ENCODE data around the gene GCC1.

The GCC1 gene, protein sequence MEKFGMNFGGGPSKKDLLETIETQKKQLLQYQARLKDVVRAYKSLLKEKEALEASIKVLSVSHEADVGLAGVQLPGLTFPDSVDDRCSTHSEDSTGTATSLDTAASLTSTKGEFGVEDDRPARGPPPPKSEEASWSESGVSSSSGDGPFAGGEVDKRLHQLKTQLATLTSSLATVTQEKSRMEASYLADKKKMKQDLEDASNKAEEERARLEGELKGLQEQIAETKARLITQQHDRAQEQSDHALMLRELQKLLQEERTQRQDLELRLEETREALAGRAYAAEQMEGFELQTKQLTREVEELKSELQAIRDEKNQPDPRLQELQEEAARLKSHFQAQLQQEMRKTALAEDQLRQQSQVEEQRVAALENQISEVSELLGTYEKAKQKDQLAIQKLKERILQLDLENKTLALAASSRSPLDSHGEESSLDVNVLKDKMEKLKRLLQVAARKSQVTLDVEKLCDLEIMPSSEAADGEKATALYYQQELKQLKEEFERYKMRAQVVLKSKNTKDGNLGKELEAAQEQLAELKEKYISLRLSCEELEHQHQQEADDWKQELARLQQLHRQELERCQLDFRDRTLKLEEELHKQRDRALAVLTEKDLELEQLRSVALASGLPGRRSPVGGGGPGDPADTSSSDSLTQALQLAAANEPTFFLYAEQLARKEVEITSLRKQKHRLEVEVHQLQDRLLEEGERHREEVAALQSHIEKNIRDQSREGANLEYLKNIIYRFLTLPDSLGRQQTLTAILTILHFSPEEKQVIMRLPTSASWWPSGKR

DNA sequence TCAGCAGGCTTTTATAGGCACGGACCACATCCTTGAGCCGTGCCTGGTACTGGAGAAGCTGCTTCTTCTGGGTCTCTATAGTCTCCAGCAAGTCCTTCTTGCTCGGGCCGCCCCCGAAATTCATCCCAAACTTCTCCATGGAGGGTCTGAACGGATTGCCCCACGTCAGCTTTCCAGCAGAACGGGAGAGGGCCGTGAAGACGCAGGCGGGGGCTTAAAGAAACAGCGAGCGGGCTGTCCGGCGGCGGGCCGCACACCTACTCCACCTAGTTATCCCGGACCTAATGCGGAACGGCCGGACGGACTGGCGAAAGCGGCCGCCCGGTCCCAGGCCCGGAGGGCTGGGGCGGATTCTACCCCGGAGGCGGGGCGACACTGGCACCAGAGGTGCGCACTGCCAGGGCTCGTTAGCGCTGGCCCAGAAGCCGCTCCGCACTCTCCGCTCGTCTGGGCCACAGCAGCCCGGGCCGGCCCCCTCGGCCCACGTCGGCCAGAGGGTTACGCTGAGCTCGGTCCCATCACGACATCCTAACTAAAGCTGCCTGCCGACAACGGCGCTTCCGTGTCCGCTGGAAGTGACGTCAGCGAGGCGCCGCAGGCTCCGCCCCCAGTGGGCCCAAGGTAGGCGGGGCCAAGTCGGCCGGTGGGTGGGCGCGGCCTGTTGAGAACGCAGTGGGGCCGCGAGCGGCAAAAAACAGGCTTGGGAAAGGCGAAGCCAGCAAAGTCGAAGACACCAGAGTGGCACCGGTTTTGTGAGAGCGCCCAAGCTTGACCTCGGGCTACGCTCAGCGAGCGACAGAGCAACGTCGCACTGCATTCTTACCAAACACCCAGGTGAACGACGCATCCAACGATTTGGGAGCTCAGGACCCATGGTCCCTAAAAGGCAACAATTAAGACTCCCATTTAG is at the start of gene GCC1:
GCC1 (minus strand) TSS at position 553 of the 910 bp plus-strand sequence; CDS start at position 139, 414 bp downstream.
- Histone ChIP-seq H3K4me1 (ENCODE audit: control insufficient read depth, insufficient read depth, low read length) (peaks cover 72% of the 10 kb centered on the region), H3K27ac (ENCODE audit: low read length) (peak within 1 kb of the TSS; percentile 93), H3K27me3 (ENCODE audit: control insufficient read depth in 1 of 2, insufficient read depth in 2 of 2, low read length in 2 of 2) (no peaks in the 10 kb centered on the region), H3K9me3 (ENCODE audit: control insufficient read depth in 2 of 2, low read length in 2 of 2) (no peaks in the 10 kb centered on the region), H3K36me3 (ENCODE audit: control insufficient read depth in 2 of 2, insufficient read depth in 2 of 2, low read length in 2 of 2) (peaks cover 15 to 22% of the 10 kb centered on the region in 2 donors), H3K4me3 (ENCODE audit: low read length in 2 of 2) (peak within 1 kb of the TSS; percentile 88 to 93), H3K9ac (ENCODE audit: low read length in 2 of 2) (peak within 1 kb of the TSS; percentile 86 to 96)

DNA sequence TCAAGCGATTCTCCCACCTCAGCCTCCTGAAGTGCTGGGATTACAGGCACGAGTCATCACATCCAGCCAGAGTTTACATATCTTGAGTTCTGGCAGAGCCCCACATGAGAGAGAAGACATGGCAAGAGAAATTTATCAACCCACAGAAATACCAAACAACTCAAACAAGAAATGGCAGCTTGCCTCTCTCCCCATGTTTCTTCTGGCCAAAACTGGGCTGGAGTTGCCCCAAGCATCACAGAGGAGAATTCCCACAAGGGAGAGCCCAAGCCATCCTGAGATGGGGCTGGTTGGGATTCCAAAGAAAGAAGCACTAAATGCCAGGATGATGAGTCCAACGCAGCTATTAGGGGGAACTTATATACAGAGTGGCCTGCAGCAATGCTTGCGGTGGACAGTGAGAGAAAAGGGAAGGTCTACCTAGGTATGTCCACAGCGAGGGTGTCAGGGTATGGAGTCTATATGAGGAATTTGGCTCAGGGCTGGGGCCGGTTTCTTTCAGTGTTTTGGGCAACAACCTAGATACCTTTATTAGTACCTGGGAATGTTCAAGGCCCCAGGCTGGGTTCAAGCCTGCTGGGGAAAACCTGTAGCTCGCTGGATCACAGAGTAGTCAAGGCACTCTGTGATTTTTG is 47.0 kb upstream of the GCC1 start:
- H3K27ac ChIP-seq (ENCODE audit: low read length) = no peak overlapping the region
- no peaks in the 10 kb centered on the region for H3K9me3 ChIP-seq (ENCODE audit: control insufficient read depth in 2 of 2, low read length in 2 of 2)
- H3K4me3 ChIP-seq (ENCODE audit: low read length in 2 of 2) = no peak overlapping the region
- no peaks in the 10 kb centered on the region for H3K4me1 ChIP-seq (ENCODE audit: control insufficient read depth, insufficient read depth, low read length)
- H3K27me3 ChIP-seq (ENCODE audit: control insufficient read depth in 1 of 2, insufficient read depth in 2 of 2, low read length in 2 of 2) = peaks cover 0 to 3% of the 10 kb centered on the region in 2 donors
- H3K36me3 ChIP-seq (ENCODE audit: control insufficient read depth in 2 of 2, insufficient read depth in 2 of 2, low read length in 2 of 2) = no peaks in the 10 kb centered on the region
- H3K9ac ChIP-seq (ENCODE audit: low read length in 2 of 2) = no peak overlapping the region

DNA sequence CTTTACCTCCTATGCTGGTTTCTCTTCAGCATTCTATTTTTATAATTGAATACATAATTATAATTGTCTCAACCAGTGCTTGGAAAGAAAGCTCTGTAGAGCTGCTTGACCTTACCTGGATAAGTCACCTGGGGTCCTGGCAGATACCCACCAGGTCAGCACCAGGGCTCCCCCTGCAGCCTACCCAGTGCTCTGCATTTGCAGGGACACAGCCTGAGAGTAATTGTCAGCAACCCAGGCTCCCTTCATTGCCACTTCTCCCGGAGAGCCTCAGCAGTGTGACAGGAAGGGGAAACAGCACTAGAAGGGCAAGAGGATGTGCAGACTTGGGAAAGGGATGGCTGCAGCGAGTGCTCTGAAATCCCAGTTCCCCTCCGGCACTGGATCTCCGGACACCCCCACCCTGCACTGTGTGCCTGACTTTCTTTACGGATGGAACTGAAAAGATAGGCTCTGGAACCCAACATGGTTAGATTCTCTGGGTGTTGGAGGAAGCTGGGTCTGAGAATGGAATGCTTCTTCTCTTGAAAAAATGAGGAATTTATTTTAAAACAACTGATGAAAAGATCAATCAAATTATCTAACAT is 44.0 kb upstream of the GCC1 start:
- Histone ChIP-seq H3K27ac (ENCODE audit: low read length) (no peak overlapping the region), H3K4me3 (ENCODE audit: low read length in 2 of 2) (no peak overlapping the region), H3K4me1 (ENCODE audit: control insufficient read depth, insufficient read depth, low read length) (no peaks in the 10 kb centered on the region), H3K36me3 (ENCODE audit: control insufficient read depth in 2 of 2, insufficient read depth in 2 of 2, low read length in 2 of 2) (no peaks in the 10 kb centered on the region), H3K9ac (ENCODE audit: low read length in 2 of 2) (no peak overlapping the region), H3K9me3 (ENCODE audit: control insufficient read depth in 2 of 2, low read length in 2 of 2) (no peaks in the 10 kb centered on the region), H3K27me3 (ENCODE audit: control insufficient read depth in 1 of 2, insufficient read depth in 2 of 2, low read length in 2 of 2) (peaks cover 0 to 3% of the 10 kb centered on the region in 2 donors)

DNA sequence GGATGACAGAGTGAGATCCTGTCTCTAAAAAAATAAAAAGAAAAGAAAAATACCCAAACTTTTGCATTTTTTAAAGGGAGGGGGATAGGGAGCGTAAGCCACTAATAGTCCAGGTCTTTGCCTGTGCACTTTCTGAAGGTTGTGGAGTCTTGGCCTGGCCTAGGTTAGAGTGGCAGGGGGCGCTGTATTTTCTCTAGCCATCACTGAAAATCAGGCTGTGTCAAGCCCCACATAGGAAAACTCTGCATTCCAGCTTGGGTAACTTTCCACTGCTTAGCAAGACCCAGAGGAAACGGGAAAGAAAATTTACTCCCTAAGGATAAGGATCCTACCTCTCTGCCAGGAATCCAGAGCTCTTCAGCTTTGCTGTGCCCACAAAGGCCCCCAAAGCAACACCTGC is 43.0 kb upstream of the GCC1 start:
- no peak overlapping the region for H3K27ac ChIP-seq (ENCODE audit: low read length)
- no peak overlapping the region for H3K9ac ChIP-seq (ENCODE audit: low read length in 2 of 2)
- peaks cover 0 to 3% of the 10 kb centered on the region in 2 donors for H3K27me3 ChIP-seq (ENCODE audit: control insufficient read depth in 1 of 2, insufficient read depth in 2 of 2, low read length in 2 of 2)
- H3K36me3 ChIP-seq (ENCODE audit: control insufficient read depth in 2 of 2, insufficient read depth in 2 of 2, low read length in 2 of 2) = no peaks in the 10 kb centered on the region
- no peak overlapping the region for H3K4me3 ChIP-seq (ENCODE audit: low read length in 2 of 2)
- H3K9me3 ChIP-seq (ENCODE audit: control insufficient read depth in 2 of 2, low read length in 2 of 2) = no peaks in the 10 kb centered on the region
- no peaks in the 10 kb centered on the region for H3K4me1 ChIP-seq (ENCODE audit: control insufficient read depth, insufficient read depth, low read length)

DNA sequence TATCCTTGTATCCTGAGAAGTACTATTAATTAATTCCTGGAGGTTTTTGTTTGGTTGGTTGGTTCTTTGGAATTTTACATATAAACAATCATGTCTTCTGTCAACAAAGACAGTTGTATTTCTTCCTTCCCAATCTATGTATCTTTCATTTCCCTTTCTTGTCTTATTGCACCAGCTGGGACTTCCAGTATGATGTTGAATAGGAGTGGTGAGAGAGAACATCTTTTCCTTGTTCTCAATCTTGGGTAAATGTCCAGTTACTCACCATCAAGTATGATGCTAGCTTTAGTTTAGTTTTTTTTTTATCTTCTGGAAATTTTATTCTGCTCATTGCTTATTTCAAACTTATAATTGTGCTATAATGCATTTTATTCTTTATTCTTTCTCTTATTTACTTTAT is 39.9 kb upstream of the GCC1 start:
- H3K27ac ChIP-seq (ENCODE audit: low read length) = no peak overlapping the region
- peaks cover 3% of the 10 kb centered on the region in 2 donors for H3K27me3 ChIP-seq (ENCODE audit: control insufficient read depth in 1 of 2, insufficient read depth in 2 of 2, low read length in 2 of 2)
- no peaks in the 10 kb centered on the region for H3K36me3 ChIP-seq (ENCODE audit: control insufficient read depth in 2 of 2, insufficient read depth in 2 of 2, low read length in 2 of 2)
- no peaks in the 10 kb centered on the region for H3K9me3 ChIP-seq (ENCODE audit: control insufficient read depth in 2 of 2, low read length in 2 of 2)
- no peak overlapping the region for H3K9ac ChIP-seq (ENCODE audit: low read length in 2 of 2)
- no peak overlapping the region for H3K4me3 ChIP-seq (ENCODE audit: low read length in 2 of 2)
- H3K4me1 ChIP-seq (ENCODE audit: control insufficient read depth, insufficient read depth, low read length) = no peaks in the 10 kb centered on the region

DNA sequence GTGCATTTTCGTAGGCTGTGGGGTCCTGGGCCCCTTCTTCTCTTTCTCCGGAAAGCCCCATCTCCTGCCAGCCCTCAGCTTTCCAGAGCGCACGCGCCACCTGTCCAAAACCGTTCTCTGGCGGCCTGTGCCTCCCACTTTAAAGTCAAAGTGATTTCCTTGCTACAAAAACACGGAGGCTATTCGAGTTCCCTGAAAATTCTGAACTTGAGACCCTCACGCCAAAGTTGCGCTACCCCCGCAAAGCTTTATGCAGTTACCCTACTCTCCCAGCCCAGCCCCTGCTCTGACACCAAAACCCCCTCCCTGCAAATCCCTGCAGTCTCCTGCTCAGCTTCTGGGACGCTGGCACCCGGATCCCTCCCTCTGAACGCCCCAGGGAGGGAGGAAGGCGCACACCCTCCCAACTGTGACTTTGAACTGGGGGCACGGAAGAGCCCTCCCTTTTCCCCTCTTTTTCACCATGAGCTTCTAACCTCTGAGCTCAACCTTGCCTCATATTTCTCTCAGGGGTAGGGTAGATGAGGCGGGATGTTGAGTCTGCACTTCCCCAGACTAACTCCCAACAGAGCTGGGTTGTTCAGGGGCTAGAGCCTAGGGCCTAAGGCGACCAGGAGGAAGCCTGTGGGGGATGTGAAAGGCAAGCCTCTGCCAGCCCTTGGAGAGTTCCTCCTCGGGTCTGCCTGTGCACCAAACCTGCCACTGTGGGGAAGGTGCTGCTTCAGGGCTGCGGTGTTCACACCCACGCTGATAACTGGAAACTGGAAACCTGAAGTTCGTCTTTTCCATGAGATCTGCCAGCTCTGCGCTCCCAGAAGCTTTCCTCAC is 35.2 kb upstream of the GCC1 start:
- Histone ChIP-seq H3K27me3 (ENCODE audit: control insufficient read depth in 1 of 2, insufficient read depth in 2 of 2, low read length in 2 of 2) (peaks cover 13 to 19% of the 10 kb centered on the region in 2 donors), H3K4me3 (ENCODE audit: low read length in 2 of 2) (no peak overlapping the region), H3K36me3 (ENCODE audit: control insufficient read depth in 2 of 2, insufficient read depth in 2 of 2, low read length in 2 of 2) (no peaks in the 10 kb centered on the region), H3K27ac (ENCODE audit: low read length) (no peak overlapping the region), H3K9ac (ENCODE audit: low read length in 2 of 2) (no peak overlapping the region), H3K4me1 (ENCODE audit: control insufficient read depth, insufficient read depth, low read length) (no peaks in the 10 kb centered on the region), H3K9me3 (ENCODE audit: control insufficient read depth in 2 of 2, low read length in 2 of 2) (no peaks in the 10 kb centered on the region)

DNA sequence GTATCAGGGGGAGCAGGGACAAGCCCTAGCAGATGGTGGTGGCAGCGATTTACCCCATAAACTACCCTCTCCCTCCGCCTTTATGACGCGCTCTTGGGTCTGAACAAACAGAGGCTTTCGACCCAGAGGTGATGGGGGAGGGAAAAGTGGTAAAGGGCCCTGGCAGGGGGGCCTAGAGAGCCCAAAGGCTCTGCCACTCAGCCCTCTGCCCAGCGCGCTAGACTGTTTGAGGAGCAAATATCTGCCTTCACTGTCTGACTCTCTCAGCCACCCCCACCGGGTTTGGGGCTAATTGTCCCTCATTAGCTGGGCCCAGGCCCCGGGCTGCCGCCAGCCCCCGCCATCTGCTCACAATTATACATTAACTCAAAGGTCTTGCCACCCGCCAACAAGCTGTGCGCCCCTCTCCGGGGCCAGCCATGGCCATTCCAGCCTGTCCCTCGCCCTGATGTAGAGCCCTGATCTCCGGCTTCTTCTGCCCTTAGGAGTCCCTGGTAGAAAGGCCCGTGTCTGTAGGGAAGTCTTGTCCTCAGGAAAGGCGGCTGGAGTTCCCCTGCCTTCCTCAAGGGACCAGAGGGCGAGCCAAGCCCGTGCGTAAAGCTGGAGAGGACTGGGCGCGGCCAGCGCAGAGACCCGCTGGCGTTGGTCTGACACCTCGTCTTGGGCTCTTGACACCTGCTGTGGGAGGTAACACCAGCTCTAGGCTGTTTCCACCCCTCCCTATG is 34.4 kb upstream of the GCC1 start:
- Histone ChIP-seq H3K4me3 (ENCODE audit: low read length in 2 of 2) (no peak overlapping the region), H3K27me3 (ENCODE audit: control insufficient read depth in 1 of 2, insufficient read depth in 2 of 2, low read length in 2 of 2) (peaks cover 17 to 23% of the 10 kb centered on the region in 2 donors)

DNA sequence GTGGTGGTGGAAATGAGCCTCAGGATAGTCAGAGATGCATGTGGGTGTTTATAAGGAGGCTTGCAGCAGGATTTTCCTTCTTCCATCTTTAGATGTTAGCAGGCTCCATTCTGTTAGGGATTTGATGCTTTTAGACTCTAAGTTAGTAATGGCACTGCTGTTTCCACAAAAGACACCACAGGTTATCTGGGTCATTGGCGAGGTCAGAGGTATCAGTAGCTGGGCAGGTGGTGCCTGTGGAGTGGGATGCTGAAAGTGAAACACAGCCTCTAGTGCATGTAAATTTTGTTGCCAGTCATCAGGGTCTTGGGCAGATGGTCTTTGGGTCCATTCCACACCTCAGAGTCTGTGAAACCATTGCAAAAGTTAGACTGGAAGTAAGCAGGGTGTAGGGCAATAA is 33.4 kb upstream of the GCC1 start:
- Histone ChIP-seq H3K9ac (ENCODE audit: low read length in 2 of 2) (no peak overlapping the region), H3K27ac (ENCODE audit: low read length) (no peak overlapping the region), H3K4me3 (ENCODE audit: low read length in 2 of 2) (no peak overlapping the region), H3K4me1 (ENCODE audit: control insufficient read depth, insufficient read depth, low read length) (no peaks in the 10 kb centered on the region), H3K9me3 (ENCODE audit: control insufficient read depth in 2 of 2, low read length in 2 of 2) (no peaks in the 10 kb centered on the region), H3K27me3 (ENCODE audit: control insufficient read depth in 1 of 2, insufficient read depth in 2 of 2, low read length in 2 of 2) (peaks cover 21 to 23% of the 10 kb centered on the region in 2 donors), H3K36me3 (ENCODE audit: control insufficient read depth in 2 of 2, insufficient read depth in 2 of 2, low read length in 2 of 2) (no peaks in the 10 kb centered on the region)

More for the DNA sequence above, 34.4 kb upstream of the GCC1 start:
- Histone ChIP-seq H3K9me3 (ENCODE audit: control insufficient read depth in 2 of 2, low read length in 2 of 2) (no peaks in the 10 kb centered on the region), H3K9ac (ENCODE audit: low read length in 2 of 2) (no peak overlapping the region), H3K4me1 (ENCODE audit: control insufficient read depth, insufficient read depth, low read length) (no peaks in the 10 kb centered on the region), H3K36me3 (ENCODE audit: control insufficient read depth in 2 of 2, insufficient read depth in 2 of 2, low read length in 2 of 2) (no peaks in the 10 kb centered on the region), H3K27ac (ENCODE audit: low read length) (no peak overlapping the region)

DNA sequence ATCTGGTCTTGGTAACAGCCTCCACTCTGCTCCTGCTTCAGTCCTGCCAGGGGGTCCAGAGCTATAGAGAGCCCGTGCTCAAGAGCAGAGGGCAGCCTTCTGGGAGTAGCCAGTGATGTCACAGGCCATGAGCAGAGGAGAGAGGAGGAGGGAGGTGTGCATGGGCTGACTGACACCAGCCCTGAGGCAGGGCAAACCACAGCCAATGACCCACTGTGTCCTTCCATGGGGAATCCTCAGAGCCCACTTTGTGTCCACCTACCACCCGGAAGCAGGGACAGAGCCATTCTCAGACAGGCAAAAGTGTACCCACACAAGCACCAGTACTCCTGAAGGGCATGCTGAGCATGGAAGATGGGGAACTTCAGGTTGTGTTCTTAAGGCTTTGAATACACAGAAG is 32.6 kb upstream of the GCC1 start, which contains the start of gene PAX4:
PAX4 (minus strand) TSS at position 101 of the 400 bp plus-strand sequence. CDS start 2,214 bp downstream, outside the sequence.
- no peaks in the 10 kb centered on the region for H3K36me3 ChIP-seq (ENCODE audit: control insufficient read depth in 2 of 2, insufficient read depth in 2 of 2, low read length in 2 of 2)
- H3K4me1 ChIP-seq (ENCODE audit: control insufficient read depth, insufficient read depth, low read length) = no peaks in the 10 kb centered on the region
- H3K9ac ChIP-seq (ENCODE audit: low read length in 2 of 2) = no peak within 1 kb of the TSS
- H3K27me3 ChIP-seq (ENCODE audit: control insufficient read depth in 1 of 2, insufficient read depth in 2 of 2, low read length in 2 of 2) = peaks cover 22 to 23% of the 10 kb centered on the region in 2 donors
- H3K4me3 ChIP-seq (ENCODE audit: low read length in 2 of 2) = no peak within 1 kb of the TSS
- H3K27ac ChIP-seq (ENCODE audit: low read length) = no peak within 1 kb of the TSS
- no peaks in the 10 kb centered on the region for H3K9me3 ChIP-seq (ENCODE audit: control insufficient read depth in 2 of 2, low read length in 2 of 2)

Data from stomach smooth muscle (tissue), 2 donors.